HG03175 (cell line): Measurements from ENCODE around the gene ALDH1A3.

Experiments
- ATAC-seq: cut with Tn5 transposase; IDR thresholded peaks from one replicate; pipeline ENCODE4 v1.9.1; 2021; ENCODE audit warnings: mild to moderate bottlenecking, moderate library complexity; ENCODE audit not compliant: unreplicated experiment

The ALDH1A3 gene

GRCh38 chr15:100858294-100858693 is 21.3 kb upstream of the ALDH1A3 start:
- ATAC-seq = no peak

DNA sequence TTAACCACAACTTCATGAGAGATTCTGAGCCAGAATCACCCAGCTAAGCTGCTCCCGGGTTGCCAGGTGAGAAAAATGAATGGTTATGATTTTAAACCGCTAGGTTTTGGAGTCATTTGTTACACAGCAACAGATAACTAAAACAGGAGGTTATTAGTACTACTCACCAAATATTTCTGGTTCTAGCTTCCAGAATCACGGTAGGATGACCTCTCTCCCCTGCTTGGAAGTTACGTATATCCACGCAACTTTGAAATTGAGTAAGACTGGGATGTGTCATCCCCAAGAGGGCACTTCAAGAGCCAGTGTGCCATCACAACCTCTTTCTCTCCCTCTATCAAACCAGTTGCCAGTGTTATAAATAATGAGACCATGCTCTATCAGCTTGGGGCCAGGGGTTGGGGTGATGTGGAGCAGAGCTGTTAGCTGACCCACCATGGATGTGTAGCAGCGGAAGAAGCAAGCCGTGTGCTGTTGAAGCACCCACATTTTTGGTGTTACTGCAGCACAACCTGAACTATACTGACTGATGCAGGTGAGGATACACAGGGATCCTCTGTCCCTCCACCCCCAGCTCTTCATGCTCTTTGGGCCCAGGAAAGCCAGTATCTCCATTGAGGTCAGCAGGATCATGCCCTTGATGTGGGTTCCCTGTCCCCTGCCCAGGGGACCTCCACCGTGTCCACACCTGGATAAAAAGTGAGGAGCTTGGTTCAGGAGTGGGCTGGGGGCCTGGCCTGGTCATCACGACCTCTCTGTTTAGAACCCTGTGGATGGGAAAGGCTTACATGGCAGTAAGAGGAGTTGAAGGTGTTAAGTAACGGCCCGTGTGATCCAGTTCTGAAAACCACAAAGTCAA is 19.4 kb upstream of the ALDH1A3 start:
- ATAC-seq = no peak

GRCh38 chr15:100860829-100861510 is 18.7 kb upstream of the ALDH1A3 start:
- ATAC-seq = no peak

DNA sequence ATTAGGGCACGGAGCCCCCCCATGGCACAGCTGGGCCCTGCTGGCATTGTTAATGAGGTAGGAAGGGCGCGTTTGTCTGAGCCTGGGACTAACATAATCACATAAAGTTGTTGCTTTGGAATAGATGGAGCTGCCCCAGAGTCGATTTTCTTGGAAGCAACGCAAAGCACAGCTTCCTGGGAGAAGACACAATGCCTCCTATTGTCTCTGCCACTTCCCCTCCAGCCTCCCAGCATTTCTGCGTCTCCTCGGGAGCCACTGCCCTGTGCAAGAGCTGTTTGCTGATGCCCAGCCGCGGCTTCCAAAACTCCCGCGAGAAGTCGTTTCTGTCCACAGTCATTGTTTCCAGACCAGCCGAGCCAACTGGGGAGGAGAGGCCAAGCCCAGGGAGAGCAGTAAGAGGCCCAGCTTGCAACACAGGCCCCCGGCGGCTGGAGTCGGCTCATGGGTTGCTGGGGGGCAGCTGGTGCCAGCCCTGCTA is 18.1 kb upstream of the ALDH1A3 start:
- no peak for ATAC-seq

DNA sequence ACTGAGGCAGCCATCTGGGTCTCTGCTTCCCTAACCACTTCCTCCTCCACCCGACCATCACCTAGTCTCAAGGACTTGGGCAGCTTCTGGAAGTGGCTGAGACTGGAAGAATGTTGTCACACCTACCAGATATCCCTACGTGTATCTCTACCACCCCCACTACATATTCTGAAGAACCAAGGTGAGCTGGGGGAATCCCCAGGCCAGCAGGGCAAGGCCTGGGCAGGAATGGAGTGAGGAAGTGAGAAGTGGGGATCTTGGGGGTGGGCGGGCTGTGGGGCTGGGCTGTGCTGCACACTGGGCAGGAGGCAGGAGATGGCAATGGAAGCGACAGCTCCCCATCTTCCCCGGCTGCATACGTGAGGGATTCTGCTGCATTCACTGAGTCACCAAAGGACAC is 17.5 kb upstream of the ALDH1A3 start:
- ATAC-seq = no peak

GRCh38 chr15:100863075-100863795 is 16.4 kb upstream of the ALDH1A3 start:
- no peak for ATAC-seq

- ATAC-seq = no peak
Measured at GRCh38 chr15:100863796-100864267, 15.8 kb upstream of the ALDH1A3 start.

- no peak for ATAC-seq
Measured at GRCh38 chr15:100866386-100867330, 13.0 kb upstream of the ALDH1A3 start.

DNA sequence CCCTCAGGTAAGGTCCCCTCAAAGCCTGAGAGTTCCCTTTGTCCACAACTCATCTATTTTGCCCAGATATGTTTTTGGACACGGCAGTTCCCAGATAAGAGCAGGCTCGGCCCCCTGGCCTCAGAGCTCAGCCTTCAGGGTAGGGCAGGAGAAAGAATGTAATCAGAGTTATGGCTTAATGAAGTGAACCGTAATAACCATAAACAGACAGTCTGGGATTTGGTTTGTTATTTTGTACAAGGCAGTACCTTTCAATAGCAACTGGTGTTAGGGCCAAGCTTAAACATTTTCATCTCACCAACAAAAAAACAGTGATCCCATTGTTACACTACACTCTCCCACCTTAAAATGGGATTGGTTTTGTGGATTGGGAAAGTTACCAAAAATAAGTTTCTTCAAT is 12.2 kb upstream of the ALDH1A3 start:
- no peak for ATAC-seq

- no peak for ATAC-seq
Measured at GRCh38 chr15:100869151-100869999, 10.3 kb upstream of the ALDH1A3 start.

- peak; percentile 75 for ATAC-seq
Measured at GRCh38 chr15:100873029-100873677, 6.5 kb upstream of the ALDH1A3 start.

DNA sequence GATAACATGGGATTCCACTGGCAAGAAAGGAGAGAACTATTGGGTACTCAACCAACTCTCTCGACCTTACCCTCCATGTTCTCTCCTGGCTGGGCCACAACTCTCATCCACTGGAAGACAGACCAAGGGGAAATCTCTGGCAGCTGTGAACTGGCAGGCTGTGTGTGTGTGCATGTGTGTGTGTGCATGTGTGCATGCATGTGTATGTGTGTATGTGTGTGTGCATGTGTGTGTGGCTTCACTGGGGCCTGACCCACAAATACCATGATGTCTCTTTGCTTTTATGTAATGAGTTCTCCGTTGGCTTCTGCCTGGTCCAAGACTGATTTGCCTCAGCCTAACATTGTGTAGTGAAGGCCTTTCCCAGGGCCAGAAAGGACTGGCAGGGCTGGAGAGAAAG is 4.1 kb upstream of the ALDH1A3 start:
- no peak for ATAC-seq

DNA sequence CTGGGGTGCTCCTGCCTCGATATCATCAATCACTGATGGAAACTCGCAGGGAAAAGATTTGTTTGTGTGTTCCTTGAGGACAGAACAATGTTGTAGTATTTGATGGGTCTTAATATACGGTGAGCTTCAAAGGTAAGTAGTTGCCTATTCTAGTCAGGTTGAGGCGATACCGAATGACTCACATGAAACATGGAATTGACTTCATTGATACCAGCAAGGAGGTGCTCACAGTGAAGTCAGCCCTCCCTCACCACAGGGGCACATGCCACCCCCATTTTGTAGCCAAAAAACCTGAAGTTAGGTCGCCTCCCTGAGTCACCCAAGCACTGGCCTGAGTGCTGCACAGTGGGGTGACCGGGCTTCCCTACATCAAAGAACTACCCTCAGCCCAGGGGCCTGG is 3.7 kb upstream of the ALDH1A3 start:
- no peak for ATAC-seq

DNA sequence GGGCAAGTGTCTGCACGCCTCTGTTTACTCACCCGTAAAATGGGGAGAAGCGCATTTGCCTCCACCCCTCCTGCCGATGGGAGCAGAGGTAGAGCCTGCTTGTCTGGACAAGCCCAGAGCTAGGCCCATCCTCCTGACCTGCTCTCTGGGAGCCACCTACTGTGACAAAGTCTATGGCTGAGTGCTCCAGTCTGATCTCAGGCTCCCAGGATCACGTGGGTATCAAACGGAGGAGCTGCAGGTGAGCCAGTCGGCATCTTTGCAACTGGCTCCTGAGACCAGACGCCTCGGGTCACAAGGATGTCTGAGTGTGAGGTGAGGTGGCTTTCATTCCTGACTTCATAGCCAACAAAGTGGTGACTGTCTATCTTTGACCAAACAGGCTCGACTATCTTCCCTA is 2.1 kb upstream of the ALDH1A3 start:
- ATAC-seq = no peak

- ATAC-seq = no peak
Measured at GRCh38 chr15:100878130-100878529, 1.5 kb upstream of the ALDH1A3 start.

GRCh38 chr15:100878648-100879047 is 983 bp upstream of the ALDH1A3 start:
- no peak for ATAC-seq

GRCh38 chr15:100879061-100879463 is 569 bp upstream of the ALDH1A3 start:
- ATAC-seq = peak; percentile 19

GRCh38 chr15:100880139-100880896 is 687 bp downstream of the ALDH1A3 start:
- no peak for ATAC-seq
